ENCODE measurements around the gene NFE2L3.

Gene NFE2L3

DNA sequence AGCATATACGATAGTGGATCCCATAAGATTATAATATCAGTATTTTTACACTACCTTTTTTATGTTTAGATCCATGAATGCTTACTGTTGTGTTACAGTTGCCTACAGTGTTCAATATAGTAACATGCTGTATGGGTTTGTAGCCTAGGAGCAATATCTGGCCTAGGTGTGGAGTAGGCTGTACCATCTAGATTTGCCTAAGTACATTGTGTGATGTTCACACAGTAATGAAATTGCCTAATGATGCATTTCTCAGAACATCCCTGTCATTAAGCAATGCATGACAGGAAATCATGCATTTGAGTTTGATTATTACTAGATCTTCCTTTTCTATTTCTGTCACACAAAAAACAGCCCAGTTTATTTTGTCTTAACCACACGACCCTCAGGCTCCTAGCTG is 64.1 kb downstream of the NFE2L3 start:
- Mint-ChIP-seq H3K4me1 (ENCODE audit: low read depth in 2 of 2) (no peaks in the 10 kb centered on the region), H3K9me3 (no peaks in the 10 kb centered on the region), H3K4me3 (no peak overlapping the region), H3K27me3 (no peaks in the 10 kb centered on the region), H3K27ac (no peak overlapping the region), H3K36me3 (ENCODE audit: insufficient read depth) (peaks cover 20% of the 10 kb centered on the region)
- DNase-seq (no peak), ATAC-seq (replicated peaks) (no peak)

DNA sequence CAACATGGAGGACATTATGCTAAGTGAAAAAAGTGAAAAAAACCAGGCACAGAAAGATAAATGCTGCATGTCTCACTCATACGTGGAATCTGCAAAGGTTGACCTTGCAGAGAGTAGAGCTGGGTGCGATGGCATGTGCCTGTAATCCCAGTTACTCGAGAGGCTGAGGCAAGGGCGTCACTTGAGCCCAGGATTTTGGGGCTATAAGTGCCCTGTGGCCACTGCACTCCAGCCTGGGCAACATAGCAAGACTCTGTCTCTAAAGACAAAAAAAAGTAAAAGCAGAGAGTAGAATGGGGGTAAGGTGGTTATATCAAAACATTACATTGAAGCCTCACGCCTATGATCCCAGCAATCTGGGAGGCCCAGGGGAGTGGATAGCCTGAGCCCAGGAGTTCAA is 72.4 kb downstream of the NFE2L3 start:
- Mint-ChIP-seq H3K9me3 (no peaks in the 10 kb centered on the region), H3K36me3 (ENCODE audit: insufficient read depth) (no peaks in the 10 kb centered on the region), H3K4me1 (ENCODE audit: low read depth in 2 of 2) (no peaks in the 10 kb centered on the region), H3K4me3 (no peak overlapping the region), H3K27me3 (peaks cover 0 to 6% of the 10 kb centered on the region in 2 donors), H3K27ac (no peak overlapping the region)
- DNase-seq (no peak), ATAC-seq (replicated peaks) (no peak)

DNA sequence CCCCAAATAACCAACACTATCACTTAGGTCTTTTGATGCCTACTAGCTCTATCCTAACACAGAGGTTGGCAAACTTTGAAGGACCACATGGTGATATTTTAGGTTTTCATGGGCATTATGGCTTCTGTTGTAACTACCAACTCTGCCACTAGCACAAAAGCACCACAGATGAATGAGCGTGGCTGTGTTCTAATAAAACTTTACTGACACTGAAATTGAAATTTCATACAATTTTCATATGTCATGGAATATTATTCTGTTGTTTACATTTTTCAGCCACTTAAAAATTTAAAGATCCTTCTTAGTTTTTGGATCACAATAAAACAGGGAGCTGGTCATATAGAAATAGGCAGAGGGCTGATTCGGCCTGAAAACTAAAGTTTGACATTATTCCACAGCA is 76.0 kb downstream of the NFE2L3 start:
- Mint-ChIP-seq H3K27ac (no peak overlapping the region), H3K36me3 (ENCODE audit: insufficient read depth) (no peaks in the 10 kb centered on the region), H3K4me1 (ENCODE audit: low read depth in 2 of 2) (no peaks in the 10 kb centered on the region), H3K9me3 (no peaks in the 10 kb centered on the region), H3K27me3 (peaks cover 0 to 11% of the 10 kb centered on the region in 2 donors), H3K4me3 (no peak overlapping the region)
- DNase-seq, result no peak
- ATAC-seq (replicated peaks), result no peak

GRCh38 chr7:26233902-26234511 is 82.0 kb downstream of the NFE2L3 start:
- ATAC-seq (replicated peaks), result no peak
- H3K4me3 Mint-ChIP-seq, result no peak overlapping the region
- DNase-seq, result no peak
- H3K9me3 Mint-ChIP-seq, result no peaks in the 10 kb centered on the region
- no peaks in the 10 kb centered on the region for H3K36me3 Mint-ChIP-seq (ENCODE audit: insufficient read depth)
- no peak overlapping the region for H3K27ac Mint-ChIP-seq
- H3K4me1 Mint-ChIP-seq (ENCODE audit: low read depth in 2 of 2), result no peaks in the 10 kb centered on the region
- peaks cover 5 to 8% of the 10 kb centered on the region in 2 donors for H3K27me3 Mint-ChIP-seq

Data from effector memory CD8-positive, alpha-beta T cell (primary cell).